HepG2 (cell line): Measurements from ENCODE around the gene FUT8. TPM values are rescaled to one million over a fixed set of nuclear protein-coding genes. Genes with fewer than 3 reads are reported as not detected.

Experiments used
- ATAC-seq: fragments of 200-7000 bp; cut with Tn5 transposase; 3 replicates; pipeline ENCODE4 v1.9.1; 2020; ENCODE audit warnings: mild to moderate bottlenecking, moderate library complexity
- BruUV-seq: library from RNA; stranded (reverse); fragments of 400-500 nt; replicated peaks from 2 replicates; lab custom pipeline; 2021; lab: Mats Ljungman, UMichigan
- CTCF ChIA-PET: fragments of 300-600 bp; formaldehyde crosslinking; extraction: SDS; loops from one replicate; lab custom pipeline; 2021; ENCODE audit warnings: low total read pairs, inconsistent platforms, low intra/inter-chr PET ratio; lab: Yijun Ruan, JAX
- POLR2A ChIA-PET: fragments of 350-600 bp; sonication (Branson Sonifier 250); formaldehyde crosslinking; loops from one replicate; lab custom pipeline; 2020; ENCODE audit warnings: antibody characterized with exemption, inconsistent platforms; lab: Yijun Ruan, JAX
- DNase-seq: peaks from one replicate; pipeline ENCODE4 v3.0.0-alpha.2; 2015; ENCODE audit warnings: low spot score
- FAIRE-seq: peaks from 3 replicates; lab custom pipeline; 2011; peaks lifted over from hg19 to GRCh38; lab: Jason Lieb, UNC
- H2AFZ ChIP-seq: one replicate; pipeline ENCODE4 v1.6.1; 2011; ENCODE audit warnings: low read length, inconsistent platforms
- H3K27ac ChIP-seq: fragments of 300-600 bp; 3 replicates; pipeline ENCODE4 v1.8.0; 2011; ENCODE audit warnings: mixed run types, mild to moderate bottlenecking, mixed read lengths, low read length, inconsistent platforms; ENCODE audit not compliant: insufficient read depth; ENCODE audit errors: extremely low read length
- H3K27me3 ChIP-seq, 2 experiments: fragments of 200-600 bp in 1 of 2; 2 replicates in 1 of 2; 3 replicates in 1 of 2; pipeline versions ENCODE4 v1.6.0 to v1.8.0; 2011; ENCODE audit warnings: low read length in 2 of 2, mild to moderate bottlenecking in 2 of 2, moderate library complexity in 2 of 2, inconsistent platforms in 1 of 2; ENCODE audit not compliant: insufficient read depth in 2 of 2, control insufficient read depth in 1 of 2
- H3K36me3 ChIP-seq, 2 experiments: fragments of 200-600 bp in 1 of 2; replicated peaks in 1 of 2; 2 replicates in 1 of 2; 3 replicates in 1 of 2; pipeline versions ENCODE4 v1.5.1 to v1.8.0; 2011; ENCODE audit warnings: low read length in 2 of 2, inconsistent platforms in 1 of 2; ENCODE audit not compliant: insufficient read depth in 2 of 2, control insufficient read depth in 1 of 2
- H3K4me1 ChIP-seq: 2 replicates; pipeline ENCODE4 v1.5.1; 2012; ENCODE audit warnings: low read length, inconsistent platforms; ENCODE audit not compliant: insufficient read depth
- H3K4me2 ChIP-seq: 2 replicates; pipeline ENCODE4 v1.6.0; 2011; ENCODE audit warnings: low read depth, low read length, inconsistent platforms
- H3K4me3 ChIP-seq, 3 experiments: fragments of 200-600 bp in 1 of 3; sonication (generic), shearing (Covaris generic) in 1 of 3; replicated peaks in 1 of 3; 2 replicates each; pipeline ENCODE4 v1.5.1; 2011 to 2016; ENCODE audit warnings: low read length in 3 of 3, inconsistent platforms in 2 of 3, low read depth in 2 of 3, mild to moderate bottlenecking in 2 of 3, control low read depth in 1 of 3, mixed read lengths in 1 of 3; ENCODE audit not compliant: insufficient read depth in 1 of 3
- H3K79me2 ChIP-seq: one replicate; pipeline ENCODE4 v1.6.1; 2011; ENCODE audit warnings: low read length, inconsistent platforms; ENCODE audit not compliant: insufficient read depth
- H3K9ac ChIP-seq: 2 replicates; pipeline ENCODE4 v1.6.0; 2011; ENCODE audit warnings: mild to moderate bottlenecking, low read depth, low read length, inconsistent platforms; ENCODE audit not compliant: insufficient read depth
- H3K9me3 ChIP-seq: 2 replicates; pipeline ENCODE4 v1.5.1; 2012; ENCODE audit warnings: mild to moderate bottlenecking, low read length
- H4K20me1 ChIP-seq: 2 replicates; pipeline ENCODE4 v1.6.0; 2011; ENCODE audit warnings: inconsistent platforms, mild to moderate bottlenecking, low read length, moderate library complexity; ENCODE audit not compliant: insufficient read depth
- CENPT ChIP-seq: sonication (generic); formaldehyde crosslinking; IDR thresholded peaks from 2 replicates; pipeline ENCODE4 v1.8.0; 2022; ENCODE audit warnings: low read depth, mild to moderate bottlenecking, moderate library complexity, missing genetic modification reagents
- CHCHD3 ChIP-seq: sonication (generic); formaldehyde crosslinking; IDR thresholded peaks from 2 replicates; pipeline ENCODE4 v1.8.0; 2022; ENCODE audit warnings: mild to moderate bottlenecking, missing genetic modification reagents, moderate library complexity
- DMAP1 ChIP-seq: IDR thresholded peaks from 2 replicates; pipeline ENCODE4 v1.6.1; 2016
- DR1 ChIP-seq: sonication (generic); formaldehyde crosslinking; IDR thresholded peaks from 2 replicates; pipeline ENCODE4 v1.8.0; 2021; ENCODE audit warnings: mild to moderate bottlenecking, missing genetic modification reagents, inconsistent platforms
- ETV5 ChIP-seq: IDR thresholded peaks from 2 replicates; pipeline ENCODE4 v1.6.1; 2018; ENCODE audit warnings: missing biosample characterization, missing genetic modification reagents, inconsistent platforms, borderline replicate concordance
- EZH2 ChIP-seq: conservative IDR thresholded peaks from 2 replicates; pipeline ENCODE4 v1.6.1; 2012; ENCODE audit warnings: mild to moderate bottlenecking, low read depth, low read length, moderate library complexity
- HDAC6 ChIP-seq: fragments of 200-600 bp; sonication (generic); IDR thresholded peaks from 2 replicates; pipeline ENCODE4 v1.7.0; 2017; ENCODE audit warnings: mild to moderate bottlenecking, antibody characterized with exemption, low read length, low read depth
- KDM2A ChIP-seq: sonication (generic); formaldehyde crosslinking; IDR thresholded peaks from 2 replicates; pipeline ENCODE4 v1.4.0; 2020; ENCODE audit warnings: low read depth, missing genetic modification reagents, borderline replicate concordance
- PHF8 ChIP-seq: sonication (generic); formaldehyde crosslinking; IDR thresholded peaks from 2 replicates; pipeline ENCODE4 v1.5.0; 2020; ENCODE audit warnings: missing genetic modification reagents
- RBFOX2 ChIP-seq: fragments of 200-400 bp; formaldehyde crosslinking; IDR thresholded peaks from 2 replicates; pipeline ENCODE4 v1.6.1; 2017; ENCODE audit warnings: low read depth, mild to moderate bottlenecking, low read length
- REL ChIP-seq: sonication (generic); formaldehyde crosslinking; conservative IDR thresholded peaks from 2 replicates; pipeline ENCODE4 v1.8.0; 2022; ENCODE audit warnings: mild to moderate bottlenecking, missing genetic modification reagents, moderate library complexity
- SATB2 ChIP-seq: sonication (generic); formaldehyde crosslinking; IDR thresholded peaks from 2 replicates; pipeline ENCODE4 v1.5.0; 2020; ENCODE audit warnings: missing genetic modification reagents
- ZBTB7B ChIP-seq: sonication (generic); formaldehyde crosslinking; IDR thresholded peaks from 2 replicates; pipeline ENCODE4 v1.4.0; 2020; ENCODE audit warnings: missing genetic modification reagents
- ZFP90 ChIP-seq: sonication (generic); formaldehyde crosslinking; IDR thresholded peaks from 2 replicates; pipeline ENCODE4 v1.8.0; 2022; ENCODE audit warnings: missing genetic modification reagents, mild to moderate bottlenecking, inconsistent platforms, borderline replicate concordance
- ZNF430 ChIP-seq: sonication (generic); formaldehyde crosslinking; IDR thresholded peaks from 2 replicates; pipeline ENCODE4 v1.9.0; 2021; ENCODE audit warnings: mild to moderate bottlenecking, missing genetic modification reagents
- ZNF761 ChIP-seq: sonication (generic); formaldehyde crosslinking; conservative IDR thresholded peaks from 2 replicates; pipeline ENCODE4 v1.4.0; 2020; ENCODE audit warnings: mild to moderate bottlenecking, missing genetic modification reagents
- WGBS: methylation state at CpG from one replicate; pipeline ENCODE4 v1.1.6; 2017; ENCODE audit warnings: low lambda C conversion rate; 5-methylcytosine and 5-hydroxymethylcytosine counted together
- in situ Hi-C: cut with HindIII; loops from 2 replicates; pipeline ENCODE4 v1.10.0; 2017; ENCODE audit warnings: low pct_unique_long_range_greater_than_20kb; ENCODE audit not compliant: extremely low pct_ligation_motif_present
- intact Hi-C: fragments of 100-400 bp; cut with micrococcal nuclease; formaldehyde crosslinking; loops from one replicate; pipeline ENCODE4 v1.10.0; 2022; ENCODE audit not compliant: unreplicated experiment
- polyA plus RNA-seq, 8 experiments: library from polyadenylated mRNA; depleted of rRNA in 3 of 8; stranded (reverse) in 7 of 8; unstranded in 1 of 8; fragments of >200 nt; fragmentation: Illumina TruSeq in 4 of 8; extraction: Trizol in 4 of 8; gene quantifications; 2 replicates each; pipeline versions ENCODE4 v1.2.1 to v1.2.3, GENCODE V29; 2011 to 2016; ENCODE audit warnings: low read depth in 4 of 8, missing spikeins in 1 of 8, mixed read lengths in 1 of 8; ENCODE audit not compliant: insufficient read depth in 1 of 8
- total RNA-seq, 5 experiments: library from RNA; depleted of rRNA; stranded (reverse); fragments of >200 nt; fragmentation: Illumina TruSeq; extraction: Trizol; gene quantifications; 2 replicates each; pipeline ENCODE4 v1.2.3, GENCODE V29; 2016; ENCODE audit warnings: low read depth in 1 of 5
- TF ChIP-seq, protein P1 (sequence below): sonication (generic); formaldehyde crosslinking; IDR thresholded peaks from 2 replicates; pipeline ENCODE4 v1.5.0; 2020; ENCODE audit warnings: mild to moderate bottlenecking, missing genetic modification reagents, borderline replicate concordance
- TF ChIP-seq, protein P2 (sequence below): sonication (generic); formaldehyde crosslinking; IDR thresholded peaks from 2 replicates; pipeline ENCODE4 v1.4.0; 2020; ENCODE audit warnings: missing genetic modification reagents

FUT8 gene
- total and polyA plus RNA-seq, 2 of the 13 experiments (the other 11 are each of a cell fraction or from before 2014, with no cell fraction given) = 9.3 to 17.5 TPM

DNA sequence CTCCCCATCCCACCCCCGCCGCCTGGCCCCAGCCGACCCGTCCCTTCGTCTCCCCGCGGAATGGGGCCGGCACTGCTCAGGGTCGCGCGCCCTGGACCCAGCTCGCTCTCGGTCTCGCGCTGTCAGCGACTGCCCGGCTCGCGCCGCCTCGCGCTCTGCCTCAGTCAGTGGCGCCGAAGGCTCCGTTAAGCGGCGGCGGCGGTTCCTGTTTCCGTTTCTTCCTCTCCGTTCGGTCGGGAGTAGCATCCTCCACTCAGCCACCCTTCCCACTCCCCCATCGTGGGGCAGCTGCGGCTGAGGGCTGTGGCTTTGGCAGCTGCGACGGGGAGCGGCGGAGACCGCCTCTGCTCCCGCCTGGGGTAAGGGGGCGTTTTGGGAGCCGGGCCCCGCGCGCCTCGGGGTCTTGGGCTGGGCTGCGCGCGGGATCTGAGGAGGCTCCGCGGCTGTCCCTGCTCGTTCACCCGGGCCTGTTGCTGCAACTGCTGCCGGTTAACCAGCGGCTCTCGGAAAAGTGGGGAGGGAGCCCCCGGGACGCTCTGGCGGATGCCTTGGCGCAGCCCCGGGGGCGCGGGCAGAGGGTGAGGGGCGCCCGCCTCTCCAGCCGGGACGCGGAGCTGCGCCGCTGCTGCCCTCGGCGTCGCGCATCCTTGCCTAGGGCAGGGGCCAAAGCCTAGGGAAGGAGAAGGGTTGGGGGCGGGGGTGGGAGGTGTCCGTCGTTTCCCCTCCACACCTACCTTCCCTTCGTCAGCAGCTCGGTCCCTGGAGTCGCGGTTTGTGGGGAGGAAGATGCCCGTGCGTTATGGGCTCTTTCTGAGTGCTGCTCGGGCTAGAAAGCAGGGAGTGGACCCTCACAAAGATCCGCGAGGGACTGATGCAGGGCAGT lies 567 bp downstream of the FUT8 start:
- WGBS = 0% methylated on average over 12 of the region's 87 CpGs
- CTCF ChIA-PET = interaction anchor here (0.7 to 2.8 kb wide), 2 partner anchors 249 to 412 kb away, joined by 3 to 10 read pairs; no protein-coding TSS in a partner anchor
- Histone ChIP-seq H3K4me1 (peaks cover 23% of the 10 kb centered on the region), H3K36me3 (no peaks in the 10 kb centered on the region), H4K20me1 (no peaks in the 10 kb centered on the region), H3K4me3 (peak overlapping the region; percentile 86 to 94 (median 93)), H2AFZ (no peak overlapping the region), H3K27ac (peak overlapping the region; percentile 53), H3K9me3 (no peaks in the 10 kb centered on the region), H3K4me2 (peak overlapping the region; percentile 99), H3K79me2 (peaks cover 18% of the 10 kb centered on the region), H3K9ac (peak overlapping the region; percentile 77), H3K27me3 (no peaks in the 10 kb centered on the region)
- POLR2A ChIA-PET = interaction anchor here (1.1 to 2.7 kb wide), 7 partner anchors 111 to 310 kb away, joined by 3 to 26 read pairs (median 7); no protein-coding TSS in a partner anchor
- FAIRE-seq = no peak
- intact Hi-C loops = loop anchor here (2.0 to 10.0 kb wide), 3 partner anchors 186 to 662 kb away; no protein-coding TSS in a partner anchor
- ATAC-seq = peak; percentile 77
- peak; percentile 17 for DNase-seq
- no TSS peak for BruUV-seq
- in situ Hi-C loops = loop anchor here (5.0 to 10.0 kb wide), 3 partner anchors 186 to 542 kb away; no protein-coding TSS in a partner anchor
- 0 out of 2 replicates have a peak, but pooled peaks have one; percentile 77 for TF ChIP-seq HDAC6
- TF ChIP-seq KDM2A (CRISPR knock-in tag) = peak; percentile 13; the same call in 1 of the 2 replicates
- TF ChIP-seq PHF8 = peak; percentile 33; the same call in 1 of the 2 replicates
- TF ChIP-seq, protein P1, sequence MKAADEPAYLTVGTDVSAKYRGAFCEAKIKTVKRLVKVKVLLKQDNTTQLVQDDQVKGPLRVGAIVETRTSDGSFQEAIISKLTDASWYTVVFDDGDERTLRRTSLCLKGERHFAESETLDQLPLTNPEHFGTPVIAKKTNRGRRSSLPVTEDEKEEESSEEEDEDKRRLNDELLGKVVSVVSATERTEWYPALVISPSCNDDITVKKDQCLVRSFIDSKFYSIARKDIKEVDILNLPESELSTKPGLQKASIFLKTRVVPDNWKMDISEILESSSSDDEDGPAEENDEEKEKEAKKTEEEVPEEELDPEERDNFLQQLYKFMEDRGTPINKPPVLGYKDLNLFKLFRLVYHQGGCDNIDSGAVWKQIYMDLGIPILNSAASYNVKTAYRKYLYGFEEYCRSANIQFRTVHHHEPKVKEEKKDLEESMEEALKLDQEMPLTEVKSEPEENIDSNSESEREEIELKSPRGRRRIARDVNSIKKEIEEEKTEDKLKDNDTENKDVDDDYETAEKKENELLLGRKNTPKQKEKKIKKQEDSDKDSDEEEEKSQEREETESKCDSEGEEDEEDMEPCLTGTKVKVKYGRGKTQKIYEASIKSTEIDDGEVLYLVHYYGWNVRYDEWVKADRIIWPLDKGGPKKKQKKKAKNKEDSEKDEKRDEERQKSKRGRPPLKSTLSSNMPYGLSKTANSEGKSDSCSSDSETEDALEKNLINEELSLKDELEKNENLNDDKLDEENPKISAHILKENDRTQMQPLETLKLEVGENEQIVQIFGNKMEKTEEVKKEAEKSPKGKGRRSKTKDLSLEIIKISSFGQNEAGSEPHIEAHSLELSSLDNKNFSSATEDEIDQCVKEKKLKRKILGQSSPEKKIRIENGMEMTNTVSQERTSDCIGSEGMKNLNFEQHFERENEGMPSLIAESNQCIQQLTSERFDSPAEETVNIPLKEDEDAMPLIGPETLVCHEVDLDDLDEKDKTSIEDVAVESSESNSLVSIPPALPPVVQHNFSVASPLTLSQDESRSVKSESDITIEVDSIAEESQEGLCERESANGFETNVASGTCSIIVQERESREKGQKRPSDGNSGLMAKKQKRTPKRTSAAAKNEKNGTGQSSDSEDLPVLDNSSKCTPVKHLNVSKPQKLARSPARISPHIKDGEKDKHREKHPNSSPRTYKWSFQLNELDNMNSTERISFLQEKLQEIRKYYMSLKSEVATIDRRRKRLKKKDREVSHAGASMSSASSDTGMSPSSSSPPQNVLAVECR = 0 out of 2 replicates have a peak, but pooled peaks have one; percentile 9
- TF ChIP-seq CHCHD3 (CRISPR knock-in tag) = peak; percentile 3; the same call in 1 of the 2 replicates
- no peak for TF ChIP-seq CENPT (CRISPR knock-in tag)
- TF ChIP-seq ETV5 (CRISPR knock-in tag) = peak; percentile 14; the same call in 1 of the 2 replicates
- TF ChIP-seq DR1 (CRISPR knock-in tag) = peak; percentile 25; the same call in 1 of the 2 replicates
- TF ChIP-seq SATB2 (CRISPR knock-in tag) = 0 out of 2 replicates have a peak, but pooled peaks have one; percentile 59
- 0 out of 2 replicates have a peak, but pooled peaks have one; percentile 63 for TF ChIP-seq ZBTB7B (CRISPR knock-in tag)
- TF ChIP-seq ZNF430 (CRISPR knock-in tag) = peak; percentile 5; the same call in 1 of the 2 replicates
- TF ChIP-seq REL (CRISPR knock-in tag) = 0 out of 2 replicates have a peak, but pooled peaks have one; percentile 23
- peak; percentile 69 for TF ChIP-seq RBFOX2
- TF ChIP-seq DMAP1 (CRISPR knock-in tag) = 0 out of 2 replicates have a peak, but pooled peaks have one; percentile 44
- no peak for TF ChIP-seq EZH2
- TF ChIP-seq ZFP90 (CRISPR knock-in tag) = peak; percentile 54; the same call in 1 of the 2 replicates
- TF ChIP-seq, protein P2, sequence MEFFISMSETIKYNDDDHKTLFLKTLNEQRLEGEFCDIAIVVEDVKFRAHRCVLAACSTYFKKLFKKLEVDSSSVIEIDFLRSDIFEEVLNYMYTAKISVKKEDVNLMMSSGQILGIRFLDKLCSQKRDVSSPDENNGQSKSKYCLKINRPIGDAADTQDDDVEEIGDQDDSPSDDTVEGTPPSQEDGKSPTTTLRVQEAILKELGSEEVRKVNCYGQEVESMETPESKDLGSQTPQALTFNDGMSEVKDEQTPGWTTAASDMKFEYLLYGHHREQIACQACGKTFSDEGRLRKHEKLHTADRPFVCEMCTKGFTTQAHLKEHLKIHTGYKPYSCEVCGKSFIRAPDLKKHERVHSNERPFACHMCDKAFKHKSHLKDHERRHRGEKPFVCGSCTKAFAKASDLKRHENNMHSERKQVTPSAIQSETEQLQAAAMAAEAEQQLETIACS = peak; percentile 81
- TF ChIP-seq ZNF761 (CRISPR knock-in tag) = no peak
